Spleen (tissue), 11 donors: Measurements from ENCODE around the gene OPCML. TPM values are rescaled to one million over a fixed set of nuclear protein-coding genes. Genes with fewer than 3 reads are reported as not detected.

Source experiments
- DNase-seq: peaks from one replicate; pipeline ENCODE4 v3.0.0-alpha.2; 2020
- H3K27ac ChIP-seq, 8 donors: fragments of 200-600 bp; sonication (generic) in 7 of 8; 1 replicate in 4 of 8; 2 replicates in 4 of 8; pipeline versions ENCODE4 v1.5.0 to v1.8.0; 2016 to 2021; ENCODE audit warnings: inconsistent platforms in 4 of 8, mild to moderate bottlenecking in 4 of 8, moderate library complexity in 1 of 8
- H3K27me3 ChIP-seq, 7 donors: fragments of 200-600 bp; sonication (generic) in 6 of 7; replicated peaks in 1 of 7; 1 replicate in 4 of 7; 2 replicates in 3 of 7; pipeline versions ENCODE4 v1.5.0 to v1.8.0; 2016 to 2021; ENCODE audit warnings: inconsistent platforms in 3 of 7, mild to moderate bottlenecking in 1 of 7
- H3K36me3 ChIP-seq, 6 donors: fragments of 200-600 bp; sonication (generic) in 5 of 6; 1 replicate in 4 of 6; 2 replicates in 2 of 6; pipeline versions ENCODE4 v1.5.0 to v1.8.0; 2016 to 2021; ENCODE audit warnings: inconsistent platforms in 2 of 6
- H3K4me1 ChIP-seq, 6 donors: fragments of 200-600 bp; sonication (generic) in 5 of 6; 1 replicate in 3 of 6; 2 replicates in 3 of 6; pipeline versions ENCODE4 v1.5.0 to v1.8.0; 2016 to 2021; ENCODE audit warnings: inconsistent platforms in 3 of 6
- H3K4me3 ChIP-seq, 8 donors: fragments of 200-600 bp; sonication (generic) in 7 of 8; 1 replicate in 4 of 8; 2 replicates in 4 of 8; pipeline versions ENCODE4 v1.5.0 to v1.8.0; 2016 to 2021; ENCODE audit warnings: inconsistent platforms in 4 of 8, mild to moderate bottlenecking in 4 of 8, moderate library complexity in 2 of 8
- H3K9me3 ChIP-seq, 8 donors: fragments of 200-600 bp; sonication (generic) in 7 of 8; 1 replicate in 4 of 8; 2 replicates in 4 of 8; pipeline versions ENCODE4 v1.5.0 to v1.8.0; 2016 to 2021; ENCODE audit warnings: inconsistent platforms in 4 of 8
- POLR2A ChIP-seq, 3 donors: fragments of 450-650 bp; IDR thresholded peaks; one replicate each; pipeline ENCODE4 v1.5.1; 2017; ENCODE audit warnings: antibody characterized with exemption in 3 of 3, mild to moderate bottlenecking in 1 of 3
- POLR2AphosphoS5 ChIP-seq, 3 donors: sonication (generic); formaldehyde crosslinking; IDR thresholded peaks; one replicate each; pipeline ENCODE4 v1.5.1; 2017; ENCODE audit warnings: antibody characterized with exemption in 3 of 3
- WGBS, 5 donors: extraction: QIAGEN DNeasy Blood & Tissue Kit in 3 of 5; methylation state at CpG; one replicate each; pipeline versions ENCODE4 v1.1.5 to v1.1.7; 2013 to 2018; 5-methylcytosine and 5-hydroxymethylcytosine counted together
- intact Hi-C: fragments of 100-400 bp; cut with DNase I; formaldehyde crosslinking; loops from one replicate; pipeline ENCODE4 v1.15.0; 2023; ENCODE audit warnings: low total_unique reads
- polyA plus RNA-seq, 3 donors: library from polyadenylated mRNA; stranded (reverse); fragments of 200-250 nt; gene quantifications; one replicate each; pipeline ENCODE4 v1.2.1, GENCODE V29; 2013
- total RNA-seq, 7 donors: library from RNA; depleted of rRNA in 3 of 7; stranded (reverse); fragments of >200 nt in 3 of 7; fragmentation: NEBNext Ultra II Directional in 4 of 7; extraction: Animal tissue kit (Norgen Biotek cat#: 25700) in 4 of 7; gene quantifications; one replicate each; pipeline versions ENCODE4 v1.1.0 to v1.2.1, GENCODE V29; 2016 to 2021
- TF ChIP-seq, protein P1 (sequence below), 11 experiments: fragments of 200-600 bp in 7 of 11; fragments of 450-650 bp in 4 of 11; sonication (generic) in 4 of 11; IDR thresholded peaks in 8 of 11; conservative IDR thresholded peaks in 3 of 11; 1 replicate in 7 of 11; 2 replicates in 4 of 11; pipeline versions ENCODE4 v1.4.0 to v1.8.0; 2016 to 2021; ENCODE audit warnings: antibody characterized with exemption in 11 of 11, inconsistent platforms in 4 of 11, mild to moderate bottlenecking in 1 of 11
- donor health status: healthy with polysubstance abuse.
- donor health status: DM: no; HTN: no; CAD: no; lungs with moderate emphysema.
- donor health status: DM: no; HTN: no; CAD: no.
- donor health status: Bipolar disorder and iron deficiency.
- donor health status: healthy.
- donor health status: DM: no; HTN: no; CAD: no.
- donor health status: DM: yes; HTN: yes; CAD: no.

OPCML gene
- total and polyA plus RNA-seq, 10 donors: 0.09 to 10.7 (median 3.1) TPM

DNA sequence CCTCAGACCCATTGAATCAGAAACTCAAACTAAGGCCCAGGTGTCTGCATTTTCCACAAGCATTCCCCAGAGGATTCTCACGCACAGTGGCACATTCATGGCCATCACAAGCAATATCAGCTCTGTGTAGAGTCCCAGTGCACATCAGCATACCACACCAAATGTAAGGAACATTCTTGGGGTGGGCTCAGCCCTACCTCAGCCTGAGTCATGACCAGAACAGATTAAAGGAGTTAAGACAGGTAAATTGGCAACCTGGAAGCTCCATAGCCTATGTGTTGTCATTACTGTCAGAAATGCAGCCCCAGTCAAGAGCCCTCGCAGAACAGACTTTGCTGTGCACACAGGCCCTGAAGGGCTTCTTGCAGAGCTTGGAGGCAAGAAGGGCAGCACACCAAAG, 53.1 kb downstream of the OPCML start:
- WGBS, 5 donors: 68 to 83% (median 75%) methylated on average over 2 of the region's 2 CpGs
- H3K27ac ChIP-seq: no peak overlapping the region
- TF ChIP-seq POLR2A (IDR thresholded peaks at IDR 0.05) (no peak), POLR2AphosphoS5 (IDR thresholded peaks at IDR 0.05) (no peak)
- TF ChIP-seq, protein P1, sequence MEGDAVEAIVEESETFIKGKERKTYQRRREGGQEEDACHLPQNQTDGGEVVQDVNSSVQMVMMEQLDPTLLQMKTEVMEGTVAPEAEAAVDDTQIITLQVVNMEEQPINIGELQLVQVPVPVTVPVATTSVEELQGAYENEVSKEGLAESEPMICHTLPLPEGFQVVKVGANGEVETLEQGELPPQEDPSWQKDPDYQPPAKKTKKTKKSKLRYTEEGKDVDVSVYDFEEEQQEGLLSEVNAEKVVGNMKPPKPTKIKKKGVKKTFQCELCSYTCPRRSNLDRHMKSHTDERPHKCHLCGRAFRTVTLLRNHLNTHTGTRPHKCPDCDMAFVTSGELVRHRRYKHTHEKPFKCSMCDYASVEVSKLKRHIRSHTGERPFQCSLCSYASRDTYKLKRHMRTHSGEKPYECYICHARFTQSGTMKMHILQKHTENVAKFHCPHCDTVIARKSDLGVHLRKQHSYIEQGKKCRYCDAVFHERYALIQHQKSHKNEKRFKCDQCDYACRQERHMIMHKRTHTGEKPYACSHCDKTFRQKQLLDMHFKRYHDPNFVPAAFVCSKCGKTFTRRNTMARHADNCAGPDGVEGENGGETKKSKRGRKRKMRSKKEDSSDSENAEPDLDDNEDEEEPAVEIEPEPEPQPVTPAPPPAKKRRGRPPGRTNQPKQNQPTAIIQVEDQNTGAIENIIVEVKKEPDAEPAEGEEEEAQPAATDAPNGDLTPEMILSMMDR (IDR thresholded peaks at IDR 0.05 in 8 of 11, conservative IDR thresholded peaks at IDR 0.05 in 3 of 11): no peak
- no peak overlapping the region for H3K4me3 ChIP-seq
- no peaks in the 10 kb centered on the region for H3K36me3 ChIP-seq
- H3K4me1 ChIP-seq: no peaks in the 10 kb centered on the region
- intact Hi-C loops: no loop called here
- DNase-seq: no peak
- H3K9me3 ChIP-seq: no peaks in the 10 kb centered on the region
- peaks cover 0 to 2% (median 0%) of the 10 kb centered on the region in 7 donors for H3K27me3 ChIP-seq

DNA sequence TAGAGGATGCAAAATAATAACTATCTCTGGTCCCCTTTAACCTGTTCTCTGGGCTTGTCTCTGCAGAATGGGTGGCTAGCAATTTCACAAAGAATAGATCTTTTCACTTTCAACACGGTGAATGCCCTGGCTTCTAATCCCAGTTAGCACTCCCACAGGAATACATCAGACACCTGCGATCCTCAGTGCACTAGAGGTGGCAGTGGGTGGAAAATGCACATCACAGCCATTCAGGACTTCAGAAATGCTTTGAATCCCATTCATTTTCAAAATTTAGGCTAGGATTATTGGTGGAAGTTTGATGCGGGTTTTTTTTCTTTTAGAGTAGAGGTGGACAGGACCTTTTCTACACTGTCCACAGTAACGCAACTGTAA, 55.1 kb downstream of the OPCML start:
- Histone ChIP-seq H3K27ac (no peak overlapping the region), H3K36me3 (no peaks in the 10 kb centered on the region), H3K4me3 (no peak overlapping the region), H3K9me3 (no peaks in the 10 kb centered on the region), H3K4me1 (no peaks in the 10 kb centered on the region), H3K27me3 (peaks cover 0 to 2% (median 0%) of the 10 kb centered on the region in 7 donors)
- DNase-seq: no peak
- no peak for TF ChIP-seq POLR2A (IDR thresholded peaks at IDR 0.05)
- TF ChIP-seq, protein P1 (IDR thresholded peaks at IDR 0.05 in 8 of 11, conservative IDR thresholded peaks at IDR 0.05 in 3 of 11): no peak
- TF ChIP-seq POLR2AphosphoS5 (IDR thresholded peaks at IDR 0.05): no peak
- intact Hi-C loops: no loop called here
- 77 to 84% (median 83%) methylated on average over 4 of the region's 4 CpGs for WGBS, 5 donors

DNA sequence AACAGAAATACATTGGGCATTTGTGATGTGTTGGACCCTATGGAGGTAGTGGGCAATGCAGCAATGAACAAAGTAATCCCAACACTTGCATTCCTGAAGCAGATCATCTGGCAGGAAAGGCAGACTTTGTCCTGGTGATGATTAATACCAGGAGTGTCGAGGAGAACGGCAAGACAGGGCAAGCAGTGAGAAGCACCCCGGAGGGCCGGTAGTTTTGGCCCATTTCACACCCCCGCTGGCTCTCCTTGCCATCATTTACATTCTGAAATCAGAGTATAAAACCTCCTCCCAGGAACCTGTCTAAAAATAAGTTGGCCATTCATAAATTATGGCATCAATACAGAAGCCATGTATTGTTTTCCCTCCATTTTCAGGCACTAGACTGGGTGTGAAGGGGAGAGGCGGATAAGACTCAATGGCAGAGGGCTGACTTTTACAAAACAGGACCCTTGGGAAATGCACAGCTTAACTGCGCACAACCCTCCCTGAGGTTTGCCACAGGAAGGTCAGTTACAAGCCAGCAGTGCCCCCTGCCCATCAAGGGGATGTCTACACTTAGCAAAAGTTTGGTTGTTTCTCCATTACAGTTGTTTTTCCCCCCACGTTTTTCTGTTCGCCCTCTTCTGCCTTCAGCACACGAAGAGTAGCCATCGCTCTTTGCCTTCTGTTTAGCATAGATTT, 55.6 kb downstream of the OPCML start:
- 58 to 76% (median 63%) methylated on average over 11 of the region's 11 CpGs for WGBS, 5 donors
- Histone ChIP-seq H3K27me3 (peaks cover 0 to 1% (median 0%) of the 10 kb centered on the region in 7 donors), H3K27ac (no peak overlapping the region), H3K4me3 (no peak overlapping the region), H3K36me3 (no peaks in the 10 kb centered on the region), H3K4me1 (no peaks in the 10 kb centered on the region), H3K9me3 (no peaks in the 10 kb centered on the region)
- intact Hi-C loops: no loop called here
- DNase-seq: no peak
- TF ChIP-seq, protein P1 (IDR thresholded peaks at IDR 0.05 in 8 of 11, conservative IDR thresholded peaks at IDR 0.05 in 3 of 11): no peak

DNA sequence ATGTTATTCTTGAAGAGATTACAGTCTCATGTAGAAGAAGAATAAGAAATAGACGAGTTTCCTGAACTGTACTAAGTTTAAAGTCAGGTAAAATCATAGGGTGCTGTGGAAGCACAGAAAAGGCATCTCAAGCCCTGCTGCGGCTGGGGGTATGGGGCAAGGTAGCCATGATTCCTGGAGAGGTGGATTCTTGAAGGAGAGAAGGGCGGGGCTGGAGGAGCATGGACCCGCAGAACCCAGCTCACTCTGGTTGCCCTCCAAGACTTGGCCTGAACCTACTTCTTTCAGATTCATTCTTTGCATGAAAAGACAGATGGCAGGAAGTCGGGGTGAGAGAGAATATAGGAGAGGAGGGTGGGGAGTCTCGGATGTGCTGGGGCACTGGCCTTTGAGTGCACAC, 57.8 kb downstream of the OPCML start:
- H3K27ac ChIP-seq: no peak overlapping the region
- intact Hi-C loops: no loop called here
- no peaks in the 10 kb centered on the region for H3K36me3 ChIP-seq
- TF ChIP-seq POLR2A (IDR thresholded peaks at IDR 0.05) (no peak), POLR2AphosphoS5 (IDR thresholded peaks at IDR 0.05) (no peak)
- TF ChIP-seq, protein P1 (IDR thresholded peaks at IDR 0.05 in 8 of 11, conservative IDR thresholded peaks at IDR 0.05 in 3 of 11): no peak
- no peak for DNase-seq
- no peak overlapping the region for H3K4me3 ChIP-seq
- 67 to 81% (median 72%) methylated on average over 6 of the region's 6 CpGs for WGBS, 5 donors
- H3K4me1 ChIP-seq: no peaks in the 10 kb centered on the region
- H3K27me3 ChIP-seq: peaks cover 0 to 2% (median 0%) of the 10 kb centered on the region in 7 donors
- H3K9me3 ChIP-seq: no peaks in the 10 kb centered on the region
